Esophagus squamous epithelium (tissue), 4 donors: Measurements from ENCODE around the gene STARD3.
A peak's percentile ranks its signal among the peaks of the same experiment; 100 is the strongest.

Experiments
- CTCF ChIP-seq, 6 experiments: fragments of 450-650 bp in 4 of 6; fragments of 200-600 bp in 2 of 6; sonication (generic) in 2 of 6; IDR thresholded peaks; one replicate each; pipeline ENCODE4 v1.5.1; 2016 to 2019; ENCODE audit warnings: antibody characterized with exemption in 6 of 6, mild to moderate bottlenecking in 4 of 6, moderate library complexity in 4 of 6
- POLR2A ChIP-seq, 4 donors: fragments of 450-650 bp; IDR thresholded peaks; one replicate each; pipeline ENCODE4 v1.6.1; 2017; ENCODE audit warnings: antibody characterized with exemption in 4 of 4, mild to moderate bottlenecking in 4 of 4, moderate library complexity in 3 of 4

- TF ChIP-seq POLR2A (IDR thresholded peaks at IDR 0.05) (no peak), CTCF (IDR thresholded peaks at IDR 0.05) (peak; percentile 46 to 78 (median 67))
Observed at GRCh38 chr17:39653662-39654331, 16.9 kb downstream of the STARD3 start.
